HepG2 (cell line): ENCODE measurements around the gene MSRB3. TPM values are rescaled to one million over a fixed set of nuclear protein-coding genes. Genes with fewer than 3 reads are reported as not detected.

Source experiments
- DNMT3B ChIP-seq: conservative IDR thresholded peaks from 2 replicates; pipeline ENCODE4 v1.6.1; 2016; ENCODE audit warnings: missing biosample characterization, control low read depth
- ELF3 ChIP-seq: IDR thresholded peaks from 2 replicates; pipeline ENCODE4 v1.6.1; 2016; ENCODE audit warnings: missing genetic modification reagents, missing compliant biosample characterization
- HNF4A ChIP-seq: sonication (generic); formaldehyde crosslinking; IDR thresholded peaks from 2 replicates; pipeline ENCODE4 v1.4.0; 2020; ENCODE audit warnings: missing genetic modification reagents
- ISX ChIP-seq: sonication (generic); formaldehyde crosslinking; conservative IDR thresholded peaks from 2 replicates; pipeline ENCODE4 v1.5.0; 2020; ENCODE audit warnings: missing genetic modification reagents
- KDM3A ChIP-seq: IDR thresholded peaks from 2 replicates; pipeline ENCODE4 v1.6.1; 2018; ENCODE audit warnings: low read depth, missing compliant biosample characterization
- MLLT10 ChIP-seq: sonication (generic); formaldehyde crosslinking; IDR thresholded peaks from 2 replicates; pipeline ENCODE4 v1.4.0; 2020; ENCODE audit warnings: missing genetic modification reagents
- NAIF1 ChIP-seq: sonication (generic); formaldehyde crosslinking; IDR thresholded peaks from 2 replicates; pipeline ENCODE4 v1.5.0; 2020; ENCODE audit warnings: mild to moderate bottlenecking, missing genetic modification reagents, borderline replicate concordance
- NFKB2 ChIP-seq: sonication (generic); formaldehyde crosslinking; IDR thresholded peaks from 2 replicates; pipeline ENCODE4 v1.4.0; 2020; ENCODE audit warnings: missing genetic modification reagents, borderline replicate concordance
- TP53 ChIP-seq: sonication (generic); formaldehyde crosslinking; conservative IDR thresholded peaks from 2 replicates; pipeline ENCODE4 v1.4.0; 2020; ENCODE audit warnings: missing genetic modification reagents
- ZKSCAN1 ChIP-seq: fragments of 150-350 bp; IDR thresholded peaks from 2 replicates; pipeline ENCODE4 v1.6.1; 2014; ENCODE audit warnings: low read length
- ZNF121 ChIP-seq: sonication (generic); formaldehyde crosslinking; IDR thresholded peaks from 2 replicates; pipeline ENCODE4 v1.5.0; 2020; ENCODE audit warnings: mild to moderate bottlenecking, missing genetic modification reagents
- ZNF570 ChIP-seq: sonication (generic); formaldehyde crosslinking; IDR thresholded peaks from 2 replicates; pipeline ENCODE4 v1.4.0; 2020; ENCODE audit warnings: mild to moderate bottlenecking, missing genetic modification reagents, borderline replicate concordance
- ZNF652 ChIP-seq: IDR thresholded peaks from 2 replicates; pipeline ENCODE4 v1.6.1; 2016; ENCODE audit warnings: low read depth, borderline replicate concordance
- polyA plus RNA-seq, 8 experiments: library from polyadenylated mRNA; depleted of rRNA in 3 of 8; stranded (reverse) in 7 of 8; unstranded in 1 of 8; fragments of >200 nt; fragmentation: Illumina TruSeq in 4 of 8; extraction: Trizol in 4 of 8; gene quantifications; 2 replicates each; pipeline versions ENCODE4 v1.2.1 to v1.2.3, GENCODE V29; 2011 to 2016; ENCODE audit warnings: low read depth in 4 of 8, missing spikeins in 1 of 8, mixed read lengths in 1 of 8; ENCODE audit not compliant: insufficient read depth in 1 of 8
- total RNA-seq, 5 experiments: library from RNA; depleted of rRNA; stranded (reverse); fragments of >200 nt; fragmentation: Illumina TruSeq; extraction: Trizol; gene quantifications; 2 replicates each; pipeline ENCODE4 v1.2.3, GENCODE V29; 2016; ENCODE audit warnings: low read depth in 1 of 5
- TF ChIP-seq, protein P1 (sequence below): IDR thresholded peaks from 2 replicates; pipeline ENCODE4 v1.6.1; 2016; ENCODE audit warnings: low read depth, missing genetic modification reagents, missing compliant biosample characterization
- TF ChIP-seq, protein P2 (sequence below): sonication (generic); formaldehyde crosslinking; IDR thresholded peaks from 2 replicates; pipeline ENCODE4 v1.5.0; 2020; ENCODE audit warnings: missing genetic modification reagents
- TF ChIP-seq, protein P3 (sequence below): sonication (generic); formaldehyde crosslinking; IDR thresholded peaks from 2 replicates; pipeline ENCODE4 v1.4.0; 2020; ENCODE audit warnings: low read depth, mild to moderate bottlenecking, missing genetic modification reagents
- TF ChIP-seq, protein P4 (sequence below): sonication (generic); formaldehyde crosslinking; IDR thresholded peaks from 2 replicates; pipeline ENCODE4 v1.4.0; 2020; ENCODE audit warnings: low read depth, missing genetic modification reagents

The MSRB3 gene
- total and polyA plus RNA-seq, 2 of the 13 experiments (the other 11 are each of a cell fraction or from before 2014, with no cell fraction given): 1.5 to 1.9 TPM

DNA sequence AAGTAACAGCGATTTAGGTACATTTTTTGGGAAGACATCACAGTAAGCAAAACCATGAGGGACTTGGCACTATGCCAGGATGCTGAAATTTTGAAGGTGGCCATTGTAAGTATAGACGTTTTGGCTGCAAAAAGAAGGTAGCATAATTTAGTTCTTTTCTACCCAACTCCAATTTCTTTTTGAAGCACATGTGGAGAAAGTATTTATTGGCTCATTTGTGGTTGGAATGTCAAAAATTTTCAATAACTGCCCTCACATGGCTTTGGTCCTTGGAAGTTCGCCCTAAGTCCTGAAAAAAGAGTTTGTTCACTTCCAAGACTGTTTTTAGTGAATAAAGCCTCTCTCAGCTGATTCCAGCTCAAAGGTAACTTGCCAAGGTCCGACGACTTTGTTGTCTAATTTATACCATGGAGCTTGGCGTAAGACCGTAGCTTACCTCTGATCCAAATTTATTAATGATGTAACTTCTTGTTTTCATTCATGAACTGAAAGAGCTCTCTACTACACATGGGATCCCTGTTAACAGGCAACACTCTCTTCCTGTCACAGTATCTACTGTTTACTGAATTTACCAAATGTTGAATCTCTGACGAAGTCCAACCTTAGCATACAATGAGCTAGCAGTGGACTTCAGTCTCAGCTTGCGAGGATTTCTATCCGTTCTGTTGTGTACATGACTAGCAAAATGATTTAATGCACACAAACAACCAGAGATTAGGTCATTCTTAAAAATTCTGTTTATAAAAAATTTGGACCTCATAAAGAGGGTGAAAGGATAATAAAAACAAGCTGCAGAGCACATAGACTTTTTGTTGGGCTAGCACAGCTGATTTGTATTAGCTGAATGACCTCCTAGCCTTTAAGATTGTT, 49.0 kb downstream of the MSRB3 start (continued):
- TF ChIP-seq, protein P1, sequence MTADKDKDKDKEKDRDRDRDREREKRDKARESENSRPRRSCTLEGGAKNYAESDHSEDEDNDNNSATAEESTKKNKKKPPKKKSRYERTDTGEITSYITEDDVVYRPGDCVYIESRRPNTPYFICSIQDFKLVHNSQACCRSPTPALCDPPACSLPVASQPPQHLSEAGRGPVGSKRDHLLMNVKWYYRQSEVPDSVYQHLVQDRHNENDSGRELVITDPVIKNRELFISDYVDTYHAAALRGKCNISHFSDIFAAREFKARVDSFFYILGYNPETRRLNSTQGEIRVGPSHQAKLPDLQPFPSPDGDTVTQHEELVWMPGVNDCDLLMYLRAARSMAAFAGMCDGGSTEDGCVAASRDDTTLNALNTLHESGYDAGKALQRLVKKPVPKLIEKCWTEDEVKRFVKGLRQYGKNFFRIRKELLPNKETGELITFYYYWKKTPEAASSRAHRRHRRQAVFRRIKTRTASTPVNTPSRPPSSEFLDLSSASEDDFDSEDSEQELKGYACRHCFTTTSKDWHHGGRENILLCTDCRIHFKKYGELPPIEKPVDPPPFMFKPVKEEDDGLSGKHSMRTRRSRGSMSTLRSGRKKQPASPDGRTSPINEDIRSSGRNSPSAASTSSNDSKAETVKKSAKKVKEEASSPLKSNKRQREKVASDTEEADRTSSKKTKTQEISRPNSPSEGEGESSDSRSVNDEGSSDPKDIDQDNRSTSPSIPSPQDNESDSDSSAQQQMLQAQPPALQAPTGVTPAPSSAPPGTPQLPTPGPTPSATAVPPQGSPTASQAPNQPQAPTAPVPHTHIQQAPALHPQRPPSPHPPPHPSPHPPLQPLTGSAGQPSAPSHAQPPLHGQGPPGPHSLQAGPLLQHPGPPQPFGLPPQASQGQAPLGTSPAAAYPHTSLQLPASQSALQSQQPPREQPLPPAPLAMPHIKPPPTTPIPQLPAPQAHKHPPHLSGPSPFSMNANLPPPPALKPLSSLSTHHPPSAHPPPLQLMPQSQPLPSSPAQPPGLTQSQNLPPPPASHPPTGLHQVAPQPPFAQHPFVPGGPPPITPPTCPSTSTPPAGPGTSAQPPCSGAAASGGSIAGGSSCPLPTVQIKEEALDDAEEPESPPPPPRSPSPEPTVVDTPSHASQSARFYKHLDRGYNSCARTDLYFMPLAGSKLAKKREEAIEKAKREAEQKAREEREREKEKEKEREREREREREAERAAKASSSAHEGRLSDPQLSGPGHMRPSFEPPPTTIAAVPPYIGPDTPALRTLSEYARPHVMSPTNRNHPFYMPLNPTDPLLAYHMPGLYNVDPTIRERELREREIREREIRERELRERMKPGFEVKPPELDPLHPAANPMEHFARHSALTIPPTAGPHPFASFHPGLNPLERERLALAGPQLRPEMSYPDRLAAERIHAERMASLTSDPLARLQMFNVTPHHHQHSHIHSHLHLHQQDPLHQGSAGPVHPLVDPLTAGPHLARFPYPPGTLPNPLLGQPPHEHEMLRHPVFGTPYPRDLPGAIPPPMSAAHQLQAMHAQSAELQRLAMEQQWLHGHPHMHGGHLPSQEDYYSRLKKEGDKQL (CRISPR knock-in tag): no peak
- no peak for TF ChIP-seq NFKB2
- TF ChIP-seq, protein P2, sequence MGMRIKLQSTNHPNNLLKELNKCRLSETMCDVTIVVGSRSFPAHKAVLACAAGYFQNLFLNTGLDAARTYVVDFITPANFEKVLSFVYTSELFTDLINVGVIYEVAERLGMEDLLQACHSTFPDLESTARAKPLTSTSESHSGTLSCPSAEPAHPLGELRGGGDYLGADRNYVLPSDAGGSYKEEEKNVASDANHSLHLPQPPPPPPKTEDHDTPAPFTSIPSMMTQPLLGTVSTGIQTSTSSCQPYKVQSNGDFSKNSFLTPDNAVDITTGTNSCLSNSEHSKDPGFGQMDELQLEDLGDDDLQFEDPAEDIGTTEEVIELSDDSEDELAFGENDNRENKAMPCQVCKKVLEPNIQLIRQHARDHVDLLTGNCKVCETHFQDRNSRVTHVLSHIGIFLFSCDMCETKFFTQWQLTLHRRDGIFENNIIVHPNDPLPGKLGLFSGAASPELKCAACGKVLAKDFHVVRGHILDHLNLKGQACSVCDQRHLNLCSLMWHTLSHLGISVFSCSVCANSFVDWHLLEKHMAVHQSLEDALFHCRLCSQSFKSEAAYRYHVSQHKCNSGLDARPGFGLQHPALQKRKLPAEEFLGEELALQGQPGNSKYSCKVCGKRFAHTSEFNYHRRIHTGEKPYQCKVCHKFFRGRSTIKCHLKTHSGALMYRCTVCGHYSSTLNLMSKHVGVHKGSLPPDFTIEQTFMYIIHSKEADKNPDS (CRISPR knock-in tag): no peak
- TF ChIP-seq, protein P3, sequence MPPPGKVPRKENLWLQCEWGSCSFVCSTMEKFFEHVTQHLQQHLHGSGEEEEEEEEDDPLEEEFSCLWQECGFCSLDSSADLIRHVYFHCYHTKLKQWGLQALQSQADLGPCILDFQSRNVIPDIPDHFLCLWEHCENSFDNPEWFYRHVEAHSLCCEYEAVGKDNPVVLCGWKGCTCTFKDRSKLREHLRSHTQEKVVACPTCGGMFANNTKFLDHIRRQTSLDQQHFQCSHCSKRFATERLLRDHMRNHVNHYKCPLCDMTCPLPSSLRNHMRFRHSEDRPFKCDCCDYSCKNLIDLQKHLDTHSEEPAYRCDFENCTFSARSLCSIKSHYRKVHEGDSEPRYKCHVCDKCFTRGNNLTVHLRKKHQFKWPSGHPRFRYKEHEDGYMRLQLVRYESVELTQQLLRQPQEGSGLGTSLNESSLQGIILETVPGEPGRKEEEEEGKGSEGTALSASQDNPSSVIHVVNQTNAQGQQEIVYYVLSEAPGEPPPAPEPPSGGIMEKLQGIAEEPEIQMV (CRISPR knock-in tag): no peak
- 0 out of 2 replicates have a peak, but pooled peaks have one; percentile 52 for TF ChIP-seq KDM3A (CRISPR knock-in tag)
- no peak; the same call in 1 of the 2 replicates for TF ChIP-seq ZNF652
- peak; percentile 90 for TF ChIP-seq HNF4A (CRISPR knock-in tag)
- TF ChIP-seq, protein P4, sequence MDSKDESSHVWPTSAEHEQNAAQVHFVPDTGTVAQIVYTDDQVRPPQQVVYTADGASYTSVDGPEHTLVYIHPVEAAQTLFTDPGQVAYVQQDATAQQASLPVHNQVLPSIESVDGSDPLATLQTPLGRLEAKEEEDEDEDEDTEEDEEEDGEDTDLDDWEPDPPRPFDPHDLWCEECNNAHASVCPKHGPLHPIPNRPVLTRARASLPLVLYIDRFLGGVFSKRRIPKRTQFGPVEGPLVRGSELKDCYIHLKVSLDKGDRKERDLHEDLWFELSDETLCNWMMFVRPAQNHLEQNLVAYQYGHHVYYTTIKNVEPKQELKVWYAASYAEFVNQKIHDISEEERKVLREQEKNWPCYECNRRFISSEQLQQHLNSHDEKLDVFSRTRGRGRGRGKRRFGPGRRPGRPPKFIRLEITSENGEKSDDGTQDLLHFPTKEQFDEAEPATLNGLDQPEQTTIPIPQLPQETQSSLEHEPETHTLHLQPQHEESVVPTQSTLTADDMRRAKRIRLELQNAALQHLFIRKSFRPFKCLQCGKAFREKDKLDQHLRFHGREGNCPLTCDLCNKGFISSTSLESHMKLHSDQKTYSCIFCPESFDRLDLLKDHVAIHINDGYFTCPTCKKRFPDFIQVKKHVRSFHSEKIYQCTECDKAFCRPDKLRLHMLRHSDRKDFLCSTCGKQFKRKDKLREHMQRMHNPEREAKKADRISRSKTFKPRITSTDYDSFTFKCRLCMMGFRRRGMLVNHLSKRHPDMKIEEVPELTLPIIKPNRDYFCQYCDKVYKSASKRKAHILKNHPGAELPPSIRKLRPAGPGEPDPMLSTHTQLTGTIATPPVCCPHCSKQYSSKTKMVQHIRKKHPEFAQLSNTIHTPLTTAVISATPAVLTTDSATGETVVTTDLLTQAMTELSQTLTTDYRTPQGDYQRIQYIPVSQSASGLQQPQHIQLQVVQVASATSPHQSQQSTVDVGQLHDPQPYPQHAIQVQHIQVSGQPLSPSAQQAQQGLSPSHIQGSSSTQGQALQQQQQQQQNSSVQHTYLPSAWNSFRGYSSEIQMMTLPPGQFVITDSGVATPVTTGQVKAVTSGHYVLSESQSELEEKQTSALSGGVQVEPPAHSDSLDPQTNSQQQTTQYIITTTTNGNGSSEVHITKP (CRISPR knock-in tag): no peak
- TF ChIP-seq MLLT10: no peak
- TF ChIP-seq ELF3: peak; percentile 76
- no peak for TF ChIP-seq ZNF570 (CRISPR knock-in tag)
- no peak for TF ChIP-seq ZNF121 (CRISPR knock-in tag)
- no peak for TF ChIP-seq DNMT3B
- no peak for TF ChIP-seq ISX
- no peak for TF ChIP-seq ZKSCAN1
- TF ChIP-seq NAIF1 (CRISPR knock-in tag): no peak
- TF ChIP-seq TP53 (CRISPR knock-in tag): no peak
